HEK293T (cell line): Measurements from ENCODE around the gene FKBP5.

Experiments
- ARNT ChIP-seq: fragments of 450-650 bp; IDR thresholded peaks from 2 replicates; pipeline ENCODE4 v1.6.1; 2017; ENCODE audit warnings: mild to moderate bottlenecking
- FOXM1 ChIP-seq: fragments of 450-650 bp; IDR thresholded peaks from 2 replicates; pipeline ENCODE4 v1.6.1; 2017; ENCODE audit warnings: mild to moderate bottlenecking, borderline replicate concordance
- L3MBTL2 ChIP-seq: fragments of 450-650 bp; conservative IDR thresholded peaks from 2 replicates; pipeline ENCODE4 v1.6.1; 2016; ENCODE audit warnings: mild to moderate bottlenecking
- SP1 ChIP-seq: fragments of 450-650 bp; IDR thresholded peaks from 2 replicates; pipeline ENCODE4 v1.6.1; 2017
- TARDBP ChIP-seq: fragments of 450-650 bp; IDR thresholded peaks from 2 replicates; pipeline ENCODE4 v1.6.1; 2016

DNA sequence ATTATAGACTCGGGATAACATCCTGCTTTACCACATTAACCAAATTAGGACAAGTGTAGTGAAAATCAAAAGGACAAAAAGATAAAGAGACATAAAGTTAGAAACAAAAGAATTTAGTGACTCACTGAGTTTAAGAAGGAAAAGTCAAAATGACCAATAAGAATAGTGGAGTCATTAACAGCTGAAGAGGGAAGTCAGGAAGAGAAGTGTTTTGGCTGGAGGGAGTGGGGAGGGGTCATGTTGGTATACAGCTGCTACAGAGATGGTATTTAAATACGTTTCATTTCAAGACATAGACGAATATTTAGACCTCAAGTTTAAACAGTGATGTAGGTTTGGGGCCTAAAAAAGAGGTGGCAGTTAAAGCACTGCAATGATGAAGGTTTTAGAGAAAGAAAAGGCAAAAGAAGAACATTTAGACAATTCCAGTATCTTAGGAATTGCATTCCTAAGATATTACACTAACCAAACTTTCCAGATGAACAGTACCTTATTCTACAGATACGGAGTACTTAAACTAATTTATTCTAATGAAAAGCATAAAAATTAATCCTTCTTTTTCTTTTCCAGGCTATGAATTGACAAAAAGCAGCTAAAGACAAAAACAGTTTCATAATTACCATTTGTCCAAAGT, 10.6 kb downstream of the FKBP5 start:
- no peak for TF ChIP-seq TARDBP
- no peak for TF ChIP-seq ARNT
- no peak for TF ChIP-seq FOXM1
- no peak for TF ChIP-seq SP1
- TF ChIP-seq L3MBTL2: no peak
